Hematopoietic multipotent progenitor cell treated with erythropoietin and hydrocortisone succinate and interleukin-3 and kit ligand, for 8 days (in vitro differentiated cells): Measurements from ENCODE around the gene INAFM2.

Source experiments
- DNase-seq: peaks from one replicate; pipeline ENCODE4 v3.0.0-alpha.2; 2015

The INAFM2 gene

DNA sequence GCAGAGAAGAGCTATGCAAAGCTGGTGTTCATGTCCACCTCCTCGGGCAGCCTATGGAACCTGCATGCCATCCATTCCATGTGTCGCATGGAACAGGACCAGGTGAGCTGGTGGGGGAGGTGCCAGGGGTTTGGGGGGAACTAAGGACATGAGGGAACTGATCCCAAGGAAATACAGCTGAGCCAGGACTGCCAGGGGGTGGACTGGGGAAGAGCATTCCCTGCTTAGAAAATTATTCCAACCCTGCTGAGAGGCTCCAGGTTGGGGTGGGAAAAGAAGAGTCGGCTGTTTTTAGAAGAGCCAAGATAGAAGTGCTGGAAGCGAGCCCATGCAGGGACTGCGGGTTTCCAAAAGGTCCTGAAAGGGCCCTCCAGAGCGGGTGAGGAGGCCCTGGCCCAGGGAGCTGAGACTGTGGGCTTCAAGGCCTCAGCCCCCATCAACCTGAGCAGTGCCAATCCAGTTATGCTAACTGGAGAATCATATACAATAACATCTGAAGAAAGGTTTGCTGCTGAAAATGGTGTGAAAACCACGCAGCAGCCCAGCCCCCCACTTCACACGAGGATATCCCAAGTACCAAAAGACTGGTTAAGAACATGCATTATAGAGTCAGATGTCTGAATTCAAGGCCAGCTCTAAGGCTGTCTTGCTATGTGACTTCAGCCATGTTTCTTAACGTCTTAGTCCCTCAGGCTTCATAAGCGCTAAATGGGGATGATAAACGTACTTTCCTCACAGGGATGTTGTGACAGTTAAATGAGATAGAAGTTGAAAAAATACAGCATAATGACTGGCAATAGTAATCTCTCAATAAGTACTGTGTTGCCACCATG is 42.3 kb downstream of the INAFM2 start:
- no peak for DNase-seq

DNA sequence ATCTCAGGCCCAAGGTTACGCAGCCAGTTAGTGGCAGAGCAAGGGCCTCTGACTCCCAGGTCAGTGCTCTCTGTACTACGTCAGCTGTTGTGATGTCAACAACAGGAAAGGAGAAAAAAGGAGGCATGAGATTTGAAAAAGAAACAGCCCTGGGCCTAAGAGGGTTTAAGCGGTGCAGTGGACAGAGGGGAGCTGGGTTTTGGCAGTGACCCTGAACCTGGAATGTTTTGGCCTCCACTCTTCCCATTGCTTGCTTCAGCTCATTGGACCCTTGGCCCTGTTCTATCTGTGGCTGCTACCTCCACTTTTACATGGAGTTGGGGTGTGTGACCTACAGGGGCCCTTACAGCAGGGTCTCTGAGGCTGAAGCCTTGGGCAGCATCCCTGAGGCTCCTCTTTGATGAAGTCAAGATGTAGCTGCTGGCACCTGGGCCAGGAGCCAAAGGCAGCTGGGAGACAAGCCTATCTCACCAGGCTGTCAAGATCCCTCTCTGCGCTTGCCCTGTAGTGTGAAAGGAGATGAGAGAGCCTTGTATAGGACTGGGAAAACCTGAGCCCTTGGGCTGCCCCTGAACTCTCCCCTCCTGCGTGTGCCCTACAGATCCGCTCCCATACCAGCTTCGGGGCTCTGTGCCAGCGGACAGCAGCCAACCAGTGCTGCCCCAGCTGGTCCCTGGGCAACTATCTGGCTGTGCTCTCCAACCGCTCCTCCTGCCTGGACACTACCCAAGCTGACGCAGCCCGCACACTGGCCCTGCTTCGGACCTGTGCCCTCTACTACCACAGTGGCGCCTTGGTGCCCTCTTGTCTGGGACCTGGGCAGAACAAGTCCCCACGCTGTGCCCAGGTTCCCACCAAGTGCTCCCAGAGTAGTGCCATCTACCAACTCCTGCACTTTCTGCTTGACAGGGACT is 43.2 kb downstream of the INAFM2 start:
- peak; percentile 59 for DNase-seq

DNA sequence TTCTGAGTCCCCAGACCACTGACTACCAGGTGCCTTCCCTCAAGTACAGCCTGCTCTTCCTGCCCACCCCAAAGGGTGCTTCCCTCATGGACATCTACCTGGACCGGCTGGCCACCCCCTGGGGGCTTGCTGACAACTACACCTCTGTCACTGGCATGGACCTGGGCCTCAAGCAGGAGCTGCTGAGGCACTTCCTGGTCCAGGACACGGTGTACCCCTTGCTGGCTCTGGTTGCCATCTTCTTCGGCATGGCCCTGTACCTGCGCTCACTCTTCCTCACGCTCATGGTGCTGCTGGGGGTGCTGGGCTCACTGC is 43.8 kb downstream of the INAFM2 start:
- DNase-seq, result no peak

- peak; percentile 92 for DNase-seq
Measured at GRCh38 chr15:40367686-40368611, 44.5 kb downstream of the INAFM2 start.

DNA sequence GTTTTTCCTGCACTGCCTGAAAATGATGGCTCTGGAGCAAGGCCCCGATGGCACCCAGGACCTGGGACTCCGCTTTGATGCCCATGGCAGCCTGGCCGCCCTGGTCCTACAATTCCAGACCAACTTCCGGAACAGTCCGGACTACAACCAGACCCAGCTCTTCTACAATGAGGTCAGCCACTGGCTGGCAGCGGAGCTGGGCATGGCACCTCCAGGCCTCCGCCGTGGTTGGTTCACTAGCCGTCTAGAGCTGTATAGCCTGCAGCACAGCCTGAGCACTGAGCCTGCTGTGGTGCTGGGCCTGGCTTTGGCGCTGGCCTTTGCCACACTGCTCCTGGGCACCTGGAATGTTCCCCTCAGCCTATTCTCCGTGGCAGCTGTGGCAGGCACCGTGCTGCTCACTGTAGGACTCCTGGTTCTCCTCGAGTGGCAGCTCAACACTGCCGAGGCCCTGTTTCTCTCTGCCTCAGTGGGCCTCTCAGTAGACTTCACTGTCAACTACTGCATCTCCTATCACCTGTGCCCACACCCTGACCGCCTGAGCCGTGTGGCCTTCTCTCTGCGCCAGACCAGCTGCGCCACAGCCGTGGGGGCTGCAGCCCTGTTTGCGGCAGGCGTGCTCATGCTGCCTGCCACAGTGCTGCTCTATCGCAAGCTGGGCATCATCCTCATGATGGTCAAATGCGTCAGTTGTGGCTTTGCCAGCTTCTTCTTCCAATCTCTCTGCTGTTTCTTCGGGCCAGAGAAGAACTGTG is 45.4 kb downstream of the INAFM2 start:
- no peak for DNase-seq

DNA sequence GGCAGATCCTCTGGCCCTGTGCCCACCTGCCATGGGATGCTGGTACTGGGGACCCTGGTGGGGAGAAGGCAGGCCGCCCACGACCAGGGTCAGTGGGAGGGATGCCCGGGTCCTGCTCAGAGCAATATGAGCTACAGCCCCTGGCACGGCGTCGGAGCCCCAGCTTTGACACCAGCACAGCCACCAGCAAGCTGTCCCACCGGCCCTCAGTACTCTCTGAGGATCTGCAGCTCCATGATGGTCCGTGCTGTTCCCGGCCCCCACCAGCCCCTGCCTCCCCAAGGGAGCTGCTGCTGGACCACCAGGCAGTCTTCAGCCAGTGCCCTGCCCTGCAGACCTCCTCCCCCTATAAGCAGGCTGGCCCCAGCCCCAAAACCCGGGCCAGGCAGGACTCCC is 46.0 kb downstream of the INAFM2 start:
- DNase-seq, result no peak

DNA sequence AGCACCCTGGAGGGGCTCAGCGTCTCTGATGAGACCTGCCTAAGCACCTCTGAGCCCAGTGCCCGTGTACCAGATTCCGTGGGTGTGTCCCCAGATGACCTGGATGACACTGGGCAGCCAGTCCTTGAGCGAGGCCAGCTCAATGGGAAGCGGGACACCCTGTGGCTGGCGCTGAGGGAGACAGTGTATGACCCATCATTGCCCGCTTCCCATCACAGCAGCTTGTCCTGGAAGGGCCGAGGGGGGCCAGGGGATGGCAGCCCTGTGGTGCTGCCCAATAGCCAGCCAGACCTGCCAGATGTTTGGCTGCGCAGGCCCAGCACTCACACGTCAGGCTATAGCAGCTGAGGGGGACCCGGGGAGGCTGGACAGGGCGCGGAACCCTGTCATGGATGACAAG is 46.5 kb downstream of the INAFM2 start:
- DNase-seq, result no peak

- DNase-seq, result no peak
Measured at GRCh38 chr15:40372981-40373380, 49.5 kb downstream of the INAFM2 start.
